ENCODE data around the gene OR9Q2. TPM values are rescaled to one million over a fixed set of nuclear protein-coding genes. Genes with fewer than 3 reads are reported as not detected.

OR9Q2 gene
- total RNA-seq, 1 experiment from 2014 or later: not detected

GRCh38 chr11:58222721-58223120, 33.9 kb downstream of the OR9Q2 start:
- no peak for DNase-seq
- H3K9me3 ChIP-seq: no peaks in the 10 kb centered on the region
- H3K36me3 ChIP-seq: no peaks in the 10 kb centered on the region
- H3K4me3 ChIP-seq: no peak overlapping the region
- H3K27me3 ChIP-seq: no peaks in the 10 kb centered on the region

- no peaks in the 10 kb centered on the region for H3K36me3 ChIP-seq
- H3K9me3 ChIP-seq: no peaks in the 10 kb centered on the region
- H3K27me3 ChIP-seq: no peaks in the 10 kb centered on the region
- H3K4me3 ChIP-seq: no peak overlapping the region
- no peak for DNase-seq
These were observed 39.2 kb downstream of the OR9Q2 start for GRCh38 chr11:58227956-58228615.

Other genes starting within 250 kb of the OR9Q2 start
- not detected in 2 replicates for gene OR9Q1, start 165.2 kb upstream of the OR9Q2 start, total RNA-seq (2014; rRNA removed; shearing (Covaris generic); ENCODE audit: low replicate concordance)
- gene OR6Q1, start 158.1 kb upstream of the OR9Q2 start, total RNA-seq (2014; rRNA removed; shearing (Covaris generic); ENCODE audit: low replicate concordance): not detected in 2 replicates
- not detected in 2 replicates for gene OR9I1, start 63.5 kb upstream of the OR9Q2 start, total RNA-seq (2014; rRNA removed; shearing (Covaris generic); ENCODE audit: low replicate concordance)
- not detected in 2 replicates for gene OR1S2, start 15.1 kb downstream of the OR9Q2 start, total RNA-seq (2014; rRNA removed; shearing (Covaris generic); ENCODE audit: low replicate concordance)
- not detected in 2 replicates for gene OR1S1, start 23.6 kb downstream of the OR9Q2 start, total RNA-seq (2014; rRNA removed; shearing (Covaris generic); ENCODE audit: low replicate concordance)
- not detected in 2 replicates for gene OR10Q1, start 39.8 kb downstream of the OR9Q2 start, total RNA-seq (2014; rRNA removed; shearing (Covaris generic); ENCODE audit: low replicate concordance)
- not detected in 2 replicates for gene OR10W1, start 79.2 kb downstream of the OR9Q2 start, total RNA-seq (2014; rRNA removed; shearing (Covaris generic); ENCODE audit: low replicate concordance)
- not detected in 2 replicates for gene OR5B17, start 170.0 kb downstream of the OR9Q2 start, total RNA-seq (2014; rRNA removed; shearing (Covaris generic); ENCODE audit: low replicate concordance)
- gene OR5B3, start 217.8 kb downstream of the OR9Q2 start, total RNA-seq (2014; rRNA removed; shearing (Covaris generic); ENCODE audit: low replicate concordance): not detected in 2 replicates
- not detected in 2 replicates for gene OR5B2, start 239.1 kb downstream of the OR9Q2 start, total RNA-seq (2014; rRNA removed; shearing (Covaris generic); ENCODE audit: low replicate concordance)

Measured in MG63 (cell line).